Measurements from ENCODE around the gene IPMK. TPM values are rescaled to one million over a fixed set of nuclear protein-coding genes. Genes with fewer than 3 reads are reported as not detected.
"Not testable (repeated sequence)": the region's sequence is repeated elsewhere in the genome, so short reads cannot be mapped to it uniquely, and the experiment has no call there.

The IPMK gene
- total RNA-seq, 1 donor from 2014 or later: 7.5 TPM

- not testable (repeated sequence) for DNase-seq (ENCODE audit: extremely low read depth, low read depth, low spot score)
These were observed 37.8 kb downstream of the IPMK start for GRCh38 chr10:58229856-58230255.

GRCh38 chr10:58225654-58226053, 42.0 kb downstream of the IPMK start:
- DNase-seq (ENCODE audit: extremely low read depth, low read depth, low spot score): no peak

GRCh38 chr10:58220769-58221451, 46.8 kb downstream of the IPMK start:
- DNase-seq (ENCODE audit: extremely low read depth, low read depth, low spot score): no peak

GRCh38 chr10:58219875-58220274, 47.8 kb downstream of the IPMK start:
- DNase-seq (ENCODE audit: extremely low read depth, low read depth, low spot score): no peak

GRCh38 chr10:58217612-58218011, 50.1 kb downstream of the IPMK start:
- no peak for DNase-seq (ENCODE audit: extremely low read depth, low read depth, low spot score)

- DNase-seq (ENCODE audit: extremely low read depth, low read depth, low spot score): no peak
These were observed 55.1 kb downstream of the IPMK start for GRCh38 chr10:58212622-58213021.

- DNase-seq (ENCODE audit: extremely low read depth, low read depth, low spot score): no peak
These were observed 57.5 kb downstream of the IPMK start for GRCh38 chr10:58210160-58210559.

GRCh38 chr10:58209669-58210068, 58.0 kb downstream of the IPMK start:
- no peak for DNase-seq (ENCODE audit: extremely low read depth, low read depth, low spot score)

- no peak for DNase-seq (ENCODE audit: extremely low read depth, low read depth, low spot score)
These were observed 61.4 kb downstream of the IPMK start for GRCh38 chr10:58206251-58206650.

- no peak for DNase-seq (ENCODE audit: extremely low read depth, low read depth, low spot score)
These were observed 66.0 kb downstream of the IPMK start for GRCh38 chr10:58201704-58202103.

GRCh38 chr10:58189269-58189668, 78.4 kb downstream of the IPMK start:
- DNase-seq (ENCODE audit: extremely low read depth, low read depth, low spot score): no peak

GRCh38 chr10:58184120-58184670, 83.5 kb downstream of the IPMK start:
- no peak for DNase-seq (ENCODE audit: extremely low read depth, low read depth, low spot score)

GRCh38 chr10:58180666-58181065, 87.0 kb downstream of the IPMK start:
- no peak for DNase-seq (ENCODE audit: extremely low read depth, low read depth, low spot score)

GRCh38 chr10:58179238-58179637, 88.5 kb downstream of the IPMK start:
- no peak for DNase-seq (ENCODE audit: extremely low read depth, low read depth, low spot score)

GRCh38 chr10:58178811-58179210, 88.9 kb downstream of the IPMK start:
- no peak for DNase-seq (ENCODE audit: extremely low read depth, low read depth, low spot score)

- no peak for DNase-seq (ENCODE audit: extremely low read depth, low read depth, low spot score)
These were observed 90.2 kb downstream of the IPMK start for GRCh38 chr10:58177362-58177947.

- DNase-seq (ENCODE audit: extremely low read depth, low read depth, low spot score): no peak
These were observed 91.4 kb downstream of the IPMK start for GRCh38 chr10:58175990-58176900.

- DNase-seq (ENCODE audit: extremely low read depth, low read depth, low spot score): no peak
These were observed 92.9 kb downstream of the IPMK start for GRCh38 chr10:58174831-58175230.

- DNase-seq (ENCODE audit: extremely low read depth, low read depth, low spot score): no peak
These were observed 94.3 kb downstream of the IPMK start for GRCh38 chr10:58173391-58173790.

GRCh38 chr10:58171146-58171545, 96.5 kb downstream of the IPMK start:
- no peak for DNase-seq (ENCODE audit: extremely low read depth, low read depth, low spot score)

- DNase-seq (ENCODE audit: extremely low read depth, low read depth, low spot score): no peak
These were observed 103.2 kb downstream of the IPMK start for GRCh38 chr10:58164517-58164916.

Measured in glomerular endothelial cell (primary cell).